ENCODE results near the gene NPY4R2. TPM values are rescaled to one million over a fixed set of nuclear protein-coding genes. Genes with fewer than 3 reads are reported as not detected.

The NPY4R2 gene
- total RNA-seq, 1 donor from 2014 or later, result not detected

Other genes with a start within 250 kb of the NPY4R2 start
- 0.93 TPM for gene SYT15B, start 155.1 kb upstream of the NPY4R2 start, total RNA-seq
- not detected for gene FAM25C, start 81.1 kb downstream of the NPY4R2 start, total RNA-seq